WI38 (cell line): Measurements from ENCODE around the gene CPM.

ENCODE experiments used
- H3K4me3 ChIP-seq: 2 replicates; pipeline ENCODE4 v1.5.1; 2011; ENCODE audit warnings: low read depth, mild to moderate bottlenecking, control low read depth, low read length
- TF ChIP-seq, protein P1 (sequence below): IDR thresholded peaks from 2 replicates; pipeline ENCODE4 v1.5.1; 2012; ENCODE audit warnings: low read depth, mild to moderate bottlenecking, control low read depth, low read length

CPM gene

DNA sequence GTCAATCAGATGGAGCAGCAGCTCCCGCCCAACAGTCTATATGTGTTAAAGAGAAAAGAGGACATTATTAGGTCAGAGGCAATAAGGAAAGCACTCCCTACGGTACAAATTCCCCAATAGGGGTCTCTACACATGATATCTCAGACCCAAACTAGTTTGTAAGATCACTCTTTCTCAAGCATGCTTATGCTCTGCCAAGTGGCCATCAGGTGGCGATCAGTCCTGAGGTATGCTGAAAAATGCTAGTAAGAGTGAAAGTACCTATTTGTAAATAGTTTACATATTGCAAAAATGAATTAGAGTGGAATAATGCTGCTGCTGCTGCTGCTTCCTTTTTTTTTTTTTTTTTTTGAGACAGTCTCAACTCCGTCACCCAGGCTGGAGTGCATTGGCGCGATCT is 61.0 kb downstream of the CPM start:
- TF ChIP-seq, protein P1, sequence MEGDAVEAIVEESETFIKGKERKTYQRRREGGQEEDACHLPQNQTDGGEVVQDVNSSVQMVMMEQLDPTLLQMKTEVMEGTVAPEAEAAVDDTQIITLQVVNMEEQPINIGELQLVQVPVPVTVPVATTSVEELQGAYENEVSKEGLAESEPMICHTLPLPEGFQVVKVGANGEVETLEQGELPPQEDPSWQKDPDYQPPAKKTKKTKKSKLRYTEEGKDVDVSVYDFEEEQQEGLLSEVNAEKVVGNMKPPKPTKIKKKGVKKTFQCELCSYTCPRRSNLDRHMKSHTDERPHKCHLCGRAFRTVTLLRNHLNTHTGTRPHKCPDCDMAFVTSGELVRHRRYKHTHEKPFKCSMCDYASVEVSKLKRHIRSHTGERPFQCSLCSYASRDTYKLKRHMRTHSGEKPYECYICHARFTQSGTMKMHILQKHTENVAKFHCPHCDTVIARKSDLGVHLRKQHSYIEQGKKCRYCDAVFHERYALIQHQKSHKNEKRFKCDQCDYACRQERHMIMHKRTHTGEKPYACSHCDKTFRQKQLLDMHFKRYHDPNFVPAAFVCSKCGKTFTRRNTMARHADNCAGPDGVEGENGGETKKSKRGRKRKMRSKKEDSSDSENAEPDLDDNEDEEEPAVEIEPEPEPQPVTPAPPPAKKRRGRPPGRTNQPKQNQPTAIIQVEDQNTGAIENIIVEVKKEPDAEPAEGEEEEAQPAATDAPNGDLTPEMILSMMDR = peak; percentile 29
- H3K4me3 ChIP-seq = no peak overlapping the region

DNA sequence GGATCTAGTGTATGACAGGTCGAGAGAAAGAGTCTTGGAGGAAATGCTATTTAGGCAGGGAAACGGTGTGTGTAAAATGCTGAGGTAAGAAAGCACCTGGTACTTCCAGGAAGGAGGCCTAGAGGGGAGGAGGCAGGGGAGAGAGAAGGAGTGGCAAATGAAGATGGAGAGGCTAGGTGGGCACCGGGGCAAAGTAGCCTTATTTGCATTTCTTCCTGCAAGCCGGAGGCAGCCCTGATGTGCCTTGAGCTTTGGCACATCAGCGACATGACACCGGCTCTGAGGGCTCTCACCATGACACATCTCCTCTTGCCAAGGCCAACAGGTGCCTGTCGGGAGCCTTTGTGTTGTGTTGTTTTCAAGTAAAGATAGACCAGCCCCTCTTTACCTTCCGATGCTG is 61.6 kb downstream of the CPM start:
- TF ChIP-seq, protein P1 = no peak
- H3K4me3 ChIP-seq = no peak overlapping the region

DNA sequence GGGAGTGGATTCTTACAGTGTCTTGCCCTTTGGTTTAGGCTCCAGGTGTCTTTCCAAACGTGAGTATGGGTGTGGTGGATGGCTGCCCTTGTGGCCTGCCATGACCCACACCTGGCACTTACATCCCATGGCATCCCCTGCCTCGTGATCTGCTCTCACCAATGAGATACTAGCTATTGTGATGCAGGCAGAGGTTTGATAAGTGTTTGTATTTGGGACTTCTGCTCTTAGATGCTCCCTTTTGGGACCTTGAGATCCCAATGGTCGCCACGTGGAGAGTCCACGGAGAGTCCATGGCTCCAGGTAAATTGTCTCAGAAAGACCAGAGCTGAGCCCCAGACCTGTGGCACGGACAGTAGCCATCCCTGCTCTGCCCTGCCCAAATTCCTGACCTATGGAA is 62.5 kb downstream of the CPM start:
- H3K4me3 ChIP-seq = no peak overlapping the region
- TF ChIP-seq, protein P1 = no peak

DNA sequence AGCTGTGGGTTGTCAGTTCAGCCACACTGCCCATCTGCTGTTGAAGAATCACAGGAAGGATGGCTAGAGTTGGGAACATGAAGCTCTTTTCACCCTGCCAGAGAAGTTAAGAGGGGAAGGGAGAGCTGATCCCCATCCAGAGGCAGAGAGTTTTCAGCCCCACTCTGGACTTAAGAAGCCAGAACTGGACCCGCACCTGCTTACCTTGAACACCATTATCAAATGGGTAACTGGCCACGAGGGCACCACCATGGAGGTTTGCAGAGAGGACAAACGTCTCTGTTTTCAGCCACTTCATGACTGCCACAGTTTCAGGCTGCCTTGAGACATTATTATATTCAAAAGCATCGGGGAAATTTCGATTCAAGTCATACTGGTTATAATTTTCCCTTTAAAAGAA is 63.0 kb downstream of the CPM start:
- no peak overlapping the region for H3K4me3 ChIP-seq
- TF ChIP-seq, protein P1 = no peak

DNA sequence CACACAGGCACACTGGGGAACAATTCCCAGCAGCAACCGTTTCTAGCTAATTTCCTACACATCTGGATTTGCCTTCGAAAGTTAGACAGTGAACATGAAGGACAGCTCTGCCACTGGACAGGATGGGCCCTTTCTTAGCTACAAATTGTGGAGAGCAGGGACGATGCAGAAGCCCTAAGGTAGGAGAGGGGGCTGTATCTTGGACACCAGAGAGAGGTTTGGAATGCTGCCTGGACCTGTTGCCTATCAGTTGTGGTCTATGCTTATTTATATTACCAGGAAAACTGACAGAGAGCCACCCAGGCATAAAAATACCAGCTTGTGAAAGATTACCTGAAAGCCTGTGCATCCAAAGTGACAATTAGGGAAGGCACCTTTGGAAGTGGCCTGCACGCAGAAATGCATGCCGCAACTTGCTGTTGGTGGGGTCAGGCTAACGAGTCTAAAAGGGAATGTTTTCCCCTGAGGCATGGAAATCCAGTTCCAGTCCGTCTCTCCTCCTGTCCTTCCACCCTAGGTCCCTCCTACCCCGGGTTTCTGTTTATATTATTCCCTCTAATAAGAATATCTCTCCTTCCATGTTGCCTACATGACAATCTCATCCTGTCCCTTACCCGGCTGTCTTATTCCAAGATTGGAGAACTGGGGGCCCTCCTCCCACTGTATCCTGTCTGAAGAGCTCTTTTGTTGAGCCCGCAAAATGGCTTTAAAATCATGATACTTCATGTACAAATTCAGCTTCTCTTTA is 64.8 kb downstream of the CPM start:
- no peak overlapping the region for H3K4me3 ChIP-seq
- TF ChIP-seq, protein P1 = no peak

DNA sequence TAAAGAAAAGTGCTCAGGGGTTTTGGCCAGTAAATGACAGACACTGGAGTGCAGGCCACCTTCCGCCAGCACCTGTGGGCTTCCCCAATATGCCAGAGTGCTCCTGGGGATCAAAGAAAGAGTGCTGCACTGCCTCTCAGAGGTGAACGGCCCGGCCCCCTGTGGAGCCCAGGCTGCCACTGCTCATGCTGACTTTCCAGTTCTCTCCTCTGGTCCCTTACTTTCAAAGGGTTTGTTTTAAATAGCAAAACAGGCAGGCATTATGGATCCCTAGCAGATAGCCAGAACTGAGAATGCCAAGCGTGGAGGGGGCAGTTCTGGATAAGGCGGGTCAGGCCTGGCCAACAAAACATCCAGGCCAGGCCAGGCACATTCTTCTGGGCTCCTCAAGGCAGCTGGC is 65.4 kb downstream of the CPM start:
- TF ChIP-seq, protein P1 = no peak
- H3K4me3 ChIP-seq = no peak overlapping the region

DNA sequence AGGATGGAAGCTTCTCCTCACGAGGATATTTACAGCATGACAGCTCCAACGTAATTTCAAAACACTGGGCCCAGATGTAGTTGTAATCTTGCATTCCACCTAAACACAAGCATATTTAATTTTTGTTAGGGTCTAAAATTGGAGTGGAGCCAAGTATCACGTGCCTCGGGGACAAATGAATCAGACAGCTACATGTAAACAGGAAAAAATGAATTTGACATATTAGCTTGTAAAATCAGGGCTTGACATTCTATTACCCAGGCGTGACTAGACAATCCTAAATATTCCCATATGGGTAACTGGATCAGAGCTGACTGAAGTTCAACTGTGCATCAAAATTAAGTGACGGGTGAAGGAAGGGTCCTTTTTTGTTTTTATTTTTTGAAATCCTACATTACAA is 66.0 kb downstream of the CPM start:
- H3K4me3 ChIP-seq = no peak overlapping the region
- TF ChIP-seq, protein P1 = no peak
